HK-2 (cell line): Measurements from ENCODE around the gene LMBRD2.
"Not testable (repeated sequence)": the region's sequence is repeated elsewhere in the genome, so short reads cannot be mapped to it uniquely, and the experiment has no call there.

Source experiments
- DNase-seq: peaks from one replicate; pipeline ENCODE4 v3.0.0-alpha.2; 2018; ENCODE audit not compliant: unreplicated experiment

Gene LMBRD2

DNA sequence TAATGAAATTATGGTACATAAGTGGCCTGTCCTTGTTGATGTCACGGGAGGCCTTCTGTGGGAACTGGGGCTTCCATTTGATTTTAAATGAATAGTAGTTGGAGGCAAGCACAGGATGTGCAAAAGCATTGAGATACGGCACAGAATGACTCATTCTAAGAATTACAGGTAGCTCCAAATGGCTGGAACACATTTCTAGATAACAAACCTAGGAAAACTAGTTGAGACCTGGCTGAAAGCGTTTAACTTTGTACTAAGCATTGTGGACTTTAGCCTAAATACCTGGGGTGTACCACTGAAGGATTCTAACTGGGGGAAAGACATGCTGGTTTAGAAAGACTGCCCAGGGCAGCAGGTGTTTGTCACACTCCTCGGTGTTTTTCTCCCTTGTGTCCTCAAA is 9.7 kb upstream of the LMBRD2 start:
- no peak for DNase-seq

DNA sequence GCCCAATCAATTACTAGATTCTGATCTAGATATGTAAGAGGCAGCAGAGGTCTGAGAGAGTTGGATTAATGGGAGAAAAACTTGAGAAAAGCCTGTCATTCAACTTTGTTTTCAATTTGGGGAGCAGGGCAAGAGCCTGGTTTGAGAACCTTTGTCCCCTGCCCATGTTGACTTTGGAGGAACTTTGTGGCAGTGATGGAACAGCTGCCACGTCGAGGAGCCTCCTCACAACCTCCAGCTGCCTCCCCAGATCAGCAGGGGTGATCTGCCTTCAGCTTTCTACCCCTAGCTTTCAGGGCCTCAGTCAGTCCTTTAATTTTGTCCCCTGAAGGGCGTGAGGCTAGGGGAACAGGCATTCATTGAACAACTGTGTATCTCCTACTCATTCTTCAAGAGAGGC is 8.9 kb upstream of the LMBRD2 start:
- no peak for DNase-seq

DNA sequence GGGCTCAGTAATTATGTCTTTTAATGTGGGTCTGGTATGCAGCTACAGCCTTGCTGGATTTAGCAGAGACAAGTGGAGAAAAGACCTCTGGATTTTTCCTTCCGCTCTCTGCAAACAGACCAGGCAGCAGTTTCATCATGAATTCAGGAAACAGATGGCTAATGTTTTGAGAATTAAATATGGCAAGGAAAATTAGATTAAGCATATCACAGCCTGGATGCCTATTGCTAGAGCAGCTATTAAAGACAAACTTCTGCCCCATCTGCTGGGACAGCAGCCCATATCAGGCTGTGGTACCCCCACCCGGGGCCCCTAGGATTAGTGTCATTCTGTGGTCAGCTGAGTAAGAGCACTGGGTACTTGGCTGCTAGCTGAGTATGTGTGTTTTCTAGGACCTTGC is 6.5 kb upstream of the LMBRD2 start:
- no peak for DNase-seq

DNA sequence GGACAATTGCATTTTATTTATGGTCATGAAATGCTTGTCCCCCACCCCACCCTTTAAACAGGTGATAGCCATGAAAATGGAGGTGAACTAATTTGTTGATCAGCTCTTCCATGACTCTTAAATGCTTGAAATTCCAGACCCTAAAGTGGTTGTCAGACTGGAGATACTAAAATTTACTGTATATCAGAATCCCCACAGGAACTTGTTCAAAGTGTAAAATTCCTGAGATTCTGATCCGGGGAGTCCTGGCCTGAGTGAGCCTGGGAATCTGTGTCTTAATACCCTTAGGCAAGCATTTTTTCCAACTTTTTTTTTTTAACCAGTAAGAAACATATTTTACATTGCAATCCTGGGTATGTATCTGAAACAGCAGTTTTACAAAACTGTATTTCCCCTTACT is 4.9 kb upstream of the LMBRD2 start:
- DNase-seq = no peak

DNA sequence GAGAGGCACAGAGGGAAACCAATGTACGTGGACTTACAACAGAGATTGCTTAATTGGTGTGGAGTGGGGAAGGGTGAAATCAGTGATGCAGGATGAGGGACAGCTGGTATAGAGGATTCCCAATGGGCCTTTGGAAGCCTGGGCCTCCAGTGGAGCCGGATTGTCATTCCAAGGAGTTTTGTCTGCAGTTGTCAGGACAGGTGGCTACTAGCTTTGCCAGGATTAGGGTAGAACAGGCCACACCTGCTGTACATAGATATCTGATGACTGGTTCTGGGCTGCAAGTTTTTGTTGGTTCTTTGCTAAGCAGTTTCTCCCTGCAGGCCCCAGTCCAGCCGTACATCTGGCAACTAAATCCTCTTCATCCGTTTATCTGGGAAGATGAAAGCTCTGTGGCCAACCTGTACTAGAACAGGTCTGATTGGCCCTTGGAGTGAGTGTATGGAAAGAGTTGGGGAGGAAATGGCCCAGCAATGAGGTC is 4.5 kb upstream of the LMBRD2 start:
- DNase-seq = no peak

- no peak for DNase-seq
These were observed 3.6 kb upstream of the LMBRD2 start for GRCh38 chr5:36155291-36155690.

DNA sequence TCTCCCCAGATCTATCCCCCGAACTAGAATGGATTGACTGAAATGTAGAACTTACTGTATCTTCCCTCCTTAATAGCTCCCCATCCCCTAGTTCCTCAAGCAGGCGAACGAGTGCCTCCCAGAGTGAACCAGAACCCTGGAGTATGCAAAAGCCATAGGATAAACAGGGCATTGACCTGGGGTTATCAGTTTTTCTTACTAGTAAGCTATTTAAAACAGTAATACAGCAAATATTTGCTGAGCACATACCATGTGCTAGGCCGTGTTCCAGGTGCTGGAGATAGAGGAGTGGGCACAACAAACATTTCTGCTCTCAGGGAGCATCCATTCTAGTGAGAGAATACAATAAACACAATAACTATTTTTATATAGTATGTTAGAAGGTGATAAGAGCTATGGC is 2.0 kb upstream of the LMBRD2 start:
- no peak for DNase-seq

DNA sequence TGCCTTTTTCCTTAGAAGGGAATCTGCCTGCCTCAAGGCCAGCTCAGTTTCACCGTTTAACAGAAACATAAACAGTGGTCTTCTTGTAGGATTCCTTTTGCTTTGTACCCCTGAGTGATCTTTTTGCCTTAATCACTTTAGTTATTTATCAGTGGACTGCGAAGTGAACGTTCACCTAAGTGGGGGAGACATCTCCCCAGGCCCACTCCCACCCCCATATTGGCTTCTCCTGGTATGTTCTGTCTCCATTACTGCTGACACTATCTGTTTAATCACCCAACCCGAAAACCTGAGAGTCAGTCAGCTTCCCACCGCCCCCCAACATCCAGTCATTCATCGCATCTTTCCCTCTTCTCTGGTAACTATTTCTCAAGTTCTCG is 1.6 kb upstream of the LMBRD2 start:
- DNase-seq = no peak

DNA sequence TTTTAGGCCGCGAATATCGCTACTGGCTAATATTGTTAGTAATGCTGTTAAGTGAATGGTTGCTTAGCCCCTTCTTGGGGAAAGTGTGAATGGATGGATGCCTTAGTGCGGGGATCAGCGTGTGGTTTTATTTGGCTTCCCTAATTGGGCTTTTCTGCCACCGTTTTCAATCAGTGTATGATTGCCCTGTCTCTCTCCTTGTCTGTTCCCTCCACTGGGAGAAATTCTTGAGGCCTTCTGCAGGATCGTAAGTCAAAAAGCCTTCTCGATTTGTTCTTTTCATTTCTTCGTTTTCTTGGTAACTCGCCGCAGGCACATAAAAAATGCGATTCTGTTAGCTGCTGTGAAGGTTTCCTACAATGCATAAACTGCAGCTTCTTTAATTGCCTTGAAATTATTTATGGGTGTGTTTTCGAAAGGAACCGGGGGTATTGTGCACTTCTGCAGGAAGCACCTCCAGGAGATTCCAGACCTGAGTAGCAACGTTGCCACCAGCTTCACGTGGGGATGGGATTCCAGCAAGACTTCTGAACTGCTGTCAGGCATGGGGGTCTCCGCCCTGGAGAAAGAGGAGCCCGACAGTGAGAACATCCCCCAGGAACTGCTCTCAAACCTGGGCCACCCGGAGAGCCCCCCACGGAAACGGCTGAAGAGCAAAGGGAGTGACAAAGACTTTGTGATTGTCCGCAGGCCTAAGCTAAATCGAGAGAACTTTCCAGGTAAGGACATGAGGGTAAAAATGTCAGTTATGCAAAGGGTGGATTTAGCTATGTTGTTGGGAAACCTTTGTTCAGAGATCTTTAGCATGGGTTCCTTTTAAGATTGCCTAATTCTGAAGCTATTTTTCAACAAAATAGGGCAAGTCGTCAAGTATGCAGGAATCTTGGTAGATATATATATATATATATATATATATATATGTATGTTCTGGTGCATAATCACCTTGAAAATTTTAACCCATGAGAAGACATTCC is 924 bp upstream of the LMBRD2 start:
- DNase-seq = no peak

DNA sequence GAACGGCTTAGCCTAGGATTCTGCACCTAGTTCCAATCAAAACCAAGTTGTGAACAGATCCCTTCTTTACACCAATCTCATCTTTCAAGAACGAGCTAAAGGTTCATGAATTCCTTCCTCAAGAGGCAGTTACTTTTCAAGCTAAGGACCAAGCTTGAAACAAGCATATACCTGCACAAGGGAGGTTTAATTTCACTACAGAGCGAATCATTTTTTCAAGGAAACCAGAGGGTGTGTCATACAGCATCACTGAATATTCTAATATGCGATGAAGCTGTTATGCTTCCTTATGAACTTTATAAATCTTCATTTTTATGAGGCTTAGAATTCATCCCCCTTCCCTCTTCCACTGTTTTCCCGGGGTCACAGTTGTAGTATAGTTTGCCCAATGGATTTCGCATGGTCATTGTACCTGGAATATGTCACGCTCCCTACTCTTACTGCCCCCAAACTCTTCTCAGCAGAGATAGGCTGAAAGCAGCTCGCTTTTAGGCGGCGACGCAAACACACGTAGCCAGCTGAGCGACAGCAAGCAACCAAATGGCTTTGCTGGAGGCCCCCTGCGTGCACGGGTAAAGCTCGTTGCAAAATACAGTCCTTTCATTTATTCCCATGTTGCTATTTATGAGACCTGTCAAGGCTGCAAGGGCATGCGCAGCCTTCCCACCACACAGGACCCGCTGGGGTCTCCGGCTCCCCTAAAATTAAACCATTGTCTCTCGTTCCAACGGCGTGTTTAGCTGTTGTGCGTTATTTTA is 832 bp downstream of the LMBRD2 start:
- peak; percentile 28 for DNase-seq

DNA sequence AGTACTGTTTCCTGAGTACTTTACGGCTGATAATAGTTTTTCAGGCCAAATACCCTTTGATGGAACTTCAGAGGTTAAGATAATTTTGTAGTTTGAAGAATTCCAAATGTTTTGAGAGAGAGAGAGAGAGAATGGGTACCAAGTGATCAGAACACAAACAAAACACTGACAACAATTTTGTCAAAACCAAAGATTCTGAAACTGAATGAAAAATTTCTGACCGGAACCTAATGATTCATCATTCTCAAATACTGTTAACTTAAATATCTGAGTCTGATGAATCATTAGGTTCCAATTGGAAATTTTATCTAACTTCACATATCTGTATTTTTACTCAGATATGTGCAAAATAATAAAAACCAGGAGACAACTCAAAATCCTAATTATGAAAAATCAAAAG is 4.0 kb downstream of the LMBRD2 start:
- DNase-seq = no peak

- DNase-seq = no peak
These were observed 5.3 kb downstream of the LMBRD2 start for GRCh38 chr5:36146390-36146789.

DNA sequence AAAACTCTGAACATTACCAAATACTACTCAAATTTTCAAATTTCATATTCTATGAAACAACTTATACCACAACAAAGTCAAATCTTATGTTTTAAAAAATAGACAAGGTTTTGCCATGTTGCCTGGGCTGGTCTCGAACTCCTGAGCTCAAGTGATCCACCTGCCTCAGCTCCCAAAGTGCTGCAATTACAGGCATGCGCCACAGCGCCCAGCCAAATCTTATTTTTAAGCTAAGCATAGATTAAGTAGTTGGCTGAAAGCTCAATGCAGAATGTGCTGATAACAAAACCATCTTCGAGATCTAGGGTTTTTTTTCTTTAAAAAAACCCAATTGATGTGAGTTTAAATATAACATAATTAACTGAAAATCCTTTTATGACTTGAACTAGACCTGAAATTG is 6.4 kb downstream of the LMBRD2 start:
- no peak for DNase-seq

DNA sequence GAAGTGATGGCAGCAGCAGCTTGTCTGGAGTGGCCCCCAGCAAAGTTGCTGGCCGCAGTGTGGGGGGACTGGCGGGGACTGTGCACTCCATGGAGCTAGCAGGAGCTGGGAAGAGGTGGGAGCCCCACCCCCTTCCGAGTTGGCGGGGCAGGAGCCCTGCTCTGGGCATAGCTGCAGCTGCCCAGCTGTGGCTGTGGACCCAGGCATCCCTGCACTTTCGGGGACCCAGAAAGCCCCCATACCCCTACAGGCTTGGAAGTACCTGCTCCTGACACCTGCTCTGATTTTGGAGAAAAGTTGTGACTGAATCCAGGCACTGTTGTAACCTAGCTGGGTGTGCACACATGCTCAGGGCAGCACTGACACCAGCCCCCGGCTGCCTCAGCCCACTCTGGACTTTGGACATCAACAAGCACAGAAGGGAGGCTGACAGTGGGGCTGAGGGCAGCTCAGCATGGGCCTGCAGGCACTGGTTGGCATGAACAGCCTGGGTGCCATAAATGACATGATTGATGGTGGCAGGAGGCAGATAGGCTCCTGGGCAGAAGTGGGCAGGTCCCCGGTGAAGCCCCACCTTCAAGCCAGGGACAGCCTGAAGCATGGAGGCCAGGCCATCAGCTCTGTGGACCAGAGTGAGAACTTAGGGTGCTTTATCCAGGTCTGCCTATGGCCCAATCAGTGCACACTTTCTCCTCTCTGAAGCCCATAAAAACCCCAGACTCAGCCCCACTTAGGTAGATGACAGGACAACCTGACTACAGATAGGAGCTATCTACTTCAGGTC is 12.6 kb downstream of the LMBRD2 start:
- DNase-seq = no peak

DNA sequence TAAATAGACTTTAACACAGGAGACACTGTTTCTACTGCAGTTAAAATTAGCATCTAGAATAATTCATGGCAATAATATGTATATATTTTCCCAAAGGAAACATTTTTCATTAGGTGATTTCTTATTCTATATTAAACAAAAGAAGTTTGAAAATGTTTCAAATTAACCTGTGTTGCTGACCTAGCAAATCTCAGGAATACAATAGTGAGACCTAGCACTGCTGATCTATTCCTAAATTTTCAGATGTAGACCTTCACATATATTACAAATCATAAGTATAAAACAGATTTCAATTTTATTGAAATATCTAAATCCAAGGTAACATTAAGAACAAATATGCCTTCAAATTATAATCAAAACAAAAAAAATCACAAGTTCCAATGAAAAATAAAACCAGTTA is 15.1 kb downstream of the LMBRD2 start:
- DNase-seq = no peak

DNA sequence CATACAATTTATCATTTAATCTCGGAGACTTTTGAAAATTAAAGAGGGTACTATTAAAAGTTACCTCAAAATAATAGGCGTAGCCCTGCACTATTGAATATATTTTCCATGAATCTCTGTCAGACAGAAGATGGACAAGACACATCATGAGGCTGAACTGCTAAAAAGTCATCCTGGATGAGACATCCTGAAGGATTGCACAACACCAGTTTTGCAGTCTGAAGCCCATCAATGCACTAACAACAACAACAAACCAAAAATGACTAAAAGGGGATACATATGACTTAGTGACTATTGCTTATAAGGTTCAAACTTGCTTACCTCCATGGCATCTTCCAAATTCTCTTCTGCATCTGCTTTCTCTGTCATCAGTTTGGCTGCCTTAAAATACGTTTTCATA is 15.7 kb downstream of the LMBRD2 start:
- no peak for DNase-seq

DNA sequence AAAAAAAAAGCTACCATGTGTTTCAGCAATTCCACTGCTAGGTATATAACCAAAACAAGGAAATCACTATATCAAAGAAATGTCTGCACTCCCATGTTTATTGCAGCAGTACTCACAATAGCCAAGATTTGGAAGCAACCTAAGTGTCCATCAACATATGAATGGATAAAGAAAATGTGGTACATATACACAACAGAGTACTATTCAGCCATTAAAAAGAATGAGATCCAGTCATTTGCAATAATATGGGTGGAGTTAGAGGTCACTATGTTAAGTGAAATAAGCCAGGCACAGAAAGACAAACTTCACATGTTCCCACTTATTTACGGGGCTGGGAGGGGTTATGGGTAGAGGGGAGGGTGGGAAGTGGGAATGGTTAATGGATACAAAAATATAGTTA is 18.7 kb downstream of the LMBRD2 start:
- not testable (repeated sequence) for DNase-seq

- not testable (repeated sequence) for DNase-seq
These were observed 22.0 kb downstream of the LMBRD2 start for GRCh38 chr5:36129666-36130065.

DNA sequence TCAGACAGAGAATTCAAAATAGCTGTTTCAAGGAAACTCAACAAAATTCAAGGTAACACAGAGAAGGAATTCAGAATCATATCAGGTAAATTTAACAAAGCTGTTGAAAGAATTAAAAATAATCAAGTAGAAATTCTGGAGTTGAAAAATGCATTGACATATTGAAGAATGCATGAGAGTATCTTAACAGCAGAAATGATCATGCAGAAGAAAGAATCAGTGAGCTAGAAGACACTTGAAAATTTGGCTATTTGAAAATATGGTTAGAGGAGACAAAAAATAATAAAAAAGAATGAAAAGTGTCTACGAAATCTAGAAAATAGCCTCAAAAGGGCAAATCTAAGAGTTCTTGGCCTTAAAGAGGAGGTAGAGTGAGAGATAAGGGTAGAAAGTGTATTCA is 22.9 kb downstream of the LMBRD2 start:
- DNase-seq = no peak

- DNase-seq = no peak
These were observed 25.8 kb downstream of the LMBRD2 start for GRCh38 chr5:36125868-36126267.

DNA sequence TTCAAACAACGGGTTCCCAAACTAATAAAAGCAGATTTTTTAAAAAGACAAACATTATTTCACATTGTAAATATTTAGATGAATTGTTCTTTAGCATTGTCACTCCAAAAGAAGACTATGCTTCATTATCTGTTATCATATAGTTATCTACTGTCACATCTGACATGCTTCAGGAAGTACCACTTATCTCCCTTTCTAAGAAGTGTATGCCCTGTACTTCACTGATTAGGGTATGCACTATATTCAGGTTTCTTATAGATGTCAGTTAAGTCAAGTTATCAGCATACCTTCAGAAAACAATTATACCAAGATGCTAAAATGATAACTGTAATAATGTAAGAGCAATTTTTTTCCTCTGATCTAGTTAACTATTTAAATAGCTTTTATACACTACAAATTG is 40.4 kb downstream of the LMBRD2 start:
- no peak for DNase-seq

DNA sequence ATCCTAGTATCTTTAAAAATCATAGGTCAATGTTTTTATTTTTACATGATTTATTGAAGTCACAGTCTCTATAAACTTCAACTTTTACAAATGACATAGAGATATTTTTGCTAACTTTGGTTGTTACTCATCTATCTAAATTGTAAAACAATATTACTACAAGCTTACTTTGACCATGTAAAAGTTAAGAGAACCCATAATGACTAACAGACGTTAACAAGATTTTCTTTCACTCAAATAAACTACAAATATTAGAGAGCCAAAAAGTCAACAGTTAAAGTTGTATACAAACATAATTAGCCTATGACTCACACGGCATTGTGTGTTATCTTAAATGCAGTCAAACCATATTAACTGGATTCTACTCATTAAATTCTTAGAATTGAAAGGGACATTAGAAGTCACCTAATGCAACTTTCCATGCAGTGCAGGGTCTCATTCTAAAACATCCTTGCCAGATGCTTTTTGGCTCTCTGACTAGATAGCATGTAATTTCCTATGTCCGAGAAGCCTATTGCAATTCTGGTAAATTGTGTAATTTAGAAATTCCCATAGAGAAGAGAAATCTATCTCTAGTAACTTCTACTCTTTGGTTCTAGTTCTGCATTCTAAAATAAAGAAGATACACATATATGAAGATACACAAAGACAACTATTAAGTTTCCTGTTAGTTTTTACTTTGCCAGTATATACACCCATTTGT is 42.8 kb downstream of the LMBRD2 start:
- no peak for DNase-seq
